Gastrocnemius medialis (tissue), 4 donors: Measurements from ENCODE around the gene PIK3R1.

Source experiments
- CTCF ChIP-seq, 5 experiments: fragments of 450-650 bp in 3 of 5; fragments of 200-600 bp in 2 of 5; sonication (generic) in 2 of 5; IDR thresholded peaks in 4 of 5; conservative IDR thresholded peaks in 1 of 5; 1 replicate in 4 of 5; 2 replicates in 1 of 5; pipeline ENCODE4 v1.5.1; 2016 to 2019; ENCODE audit warnings: antibody characterized with exemption in 5 of 5, mild to moderate bottlenecking in 3 of 5, moderate library complexity in 3 of 5
- POLR2A ChIP-seq, 2 donors: fragments of 450-650 bp; IDR thresholded peaks; one replicate each; pipeline ENCODE4 v1.6.1; 2017; ENCODE audit warnings: antibody characterized with exemption in 2 of 2, mild to moderate bottlenecking in 2 of 2, moderate library complexity in 2 of 2

- TF ChIP-seq POLR2A (IDR thresholded peaks at IDR 0.05) (no peak), CTCF (IDR thresholded peaks at IDR 0.05 in 4 of 5, conservative IDR thresholded peaks at IDR 0.05 in 1 of 5) (no peak)
Measured at GRCh38 chr5:68345171-68345570, 129.6 kb downstream of the PIK3R1 start.
